Measurements from ENCODE around the gene AMPD2. TPM values are rescaled to one million over a fixed set of nuclear protein-coding genes. Genes with fewer than 3 reads are reported as not detected.

AMPD2 gene
- total and polyA plus RNA-seq, 9 of the 15 experiments (the other 6 are each of a cell fraction or from before 2014, with no cell fraction given): 2.0 to 77.7 (median 28.2) TPM

- ChIA-PET CTCF (ENCODE audit: low intra/inter-chr PET ratio) (interaction anchor here (2.6 kb wide), 1 partner anchor 84 kb away, joined by 24 read pairs; no protein-coding TSS in a partner anchor), POLR2A (interaction anchor here (0.5 to 4.2 kb wide), 7 partner anchors 8 to 370 kb away, joined by 3 to 23 read pairs (median 3); partner anchors contain the start of genes AMPD2 and GNAI3)
- no peak overlapping the region for H3K4me3 ChIP-seq
- no peak for FAIRE-seq
- H3K79me2 ChIP-seq (ENCODE audit: control insufficient read depth, insufficient read depth, low read length): no peaks in the 10 kb centered on the region
- ATAC-seq: peak; percentile 56
- H4K20me1 ChIP-seq (replicated peaks; ENCODE audit: control insufficient read depth, insufficient read depth, low read length): peaks cover 4% of the 10 kb centered on the region; the same call in 1 of the 2 replicates
- peak; percentile 49 to 77 (median 76) for DNase-seq (ENCODE audit: extremely low read depth in 1 of 4, low spot score in 3 of 4)
- 85% methylated on average over 24 of the region's 30 CpGs for WGBS (ENCODE audit: insufficient coverage, low coverage, missing lambda C conversion rate)
- H3K9me1 ChIP-seq (ENCODE audit: control insufficient read depth, insufficient read depth, low read length): peaks cover 5% of the 10 kb centered on the region
- in situ Hi-C loops (cut with MboI) (no loop called here), intact Hi-C loops (cut with micrococcal nuclease) (loop anchor here (1.0 kb wide), 1 partner anchor 84 kb away; no protein-coding TSS in a partner anchor)
- no peaks in the 10 kb centered on the region for H3K27me3 ChIP-seq (ENCODE audit: control insufficient read depth in 2 of 2, insufficient read depth in 2 of 2, low read length in 2 of 2)
- H3K9ac ChIP-seq (ENCODE audit: insufficient read depth in 1 of 2, low read depth in 2 of 2, low read length in 2 of 2): no peak overlapping the region
- peaks cover 0 to 39% of the 10 kb centered on the region in 2 experiments; a peak in 2 of 5 replicates for H3K4me1 ChIP-seq (replicated peaks in 1 of 2; ENCODE audit: control insufficient read depth in 2 of 2, insufficient read depth in 2 of 2, low read length in 2 of 2)
- H3K36me3 ChIP-seq (ENCODE audit: control insufficient read depth, insufficient read depth, low read length): peaks cover 63% of the 10 kb centered on the region; the same call in 2 of the 3 replicates
- no peaks in the 10 kb centered on the region for H3K9me3 ChIP-seq (replicated peaks; ENCODE audit: control insufficient read depth, insufficient read depth, low read depth, low read length)
- no peak overlapping the region for H3K4me2 ChIP-seq (ENCODE audit: insufficient read depth, low read length)
- H2AFZ ChIP-seq (ENCODE audit: low read depth, low read length): no peak overlapping the region
- no peak overlapping the region for H3K27ac ChIP-seq (ENCODE audit: extremely low read depth, low read depth, low read length)
- BruUV-seq (replicated peaks): no TSS peak
- TF ChIP-seq CTCFL (IDR thresholded peaks at IDR 0.05; ENCODE audit: borderline replicate concordance, insufficient read depth, low read depth, low read length, poor library complexity, severe bottlenecking): peak; percentile 34
- peak; percentile 75 for TF ChIP-seq ZBTB7A (IDR thresholded peaks at IDR 0.05; ENCODE audit: borderline replicate concordance, control insufficient read depth, low read depth, low read length)
- 0 out of 4 replicates have a peak, but pooled peaks of 1 of the 2 experiments have one; percentile 48 for TF ChIP-seq MLLT1 (IDR thresholded peaks at IDR 0.05)
- TF ChIP-seq ZNF740 (CRISPR knock-in tag; IDR thresholded peaks at IDR 0.05): peak; percentile 93
- peak in 1 of 2 experiments; percentile 99; a peak in 2 of 4 replicates for TF ChIP-seq ZNF740 (tag; IDR thresholded peaks at IDR 0.05)
- TF ChIP-seq ATF1 (CRISPR knock-in tag; IDR thresholded peaks at IDR 0.05): no peak
- TF ChIP-seq ATF1 (tag; IDR thresholded peaks at IDR 0.05): no peak
- TF ChIP-seq CTCF (IDR thresholded peaks at IDR 0.05 in 2 of 3, conservative IDR thresholded peaks at IDR 0.05 in 1 of 3; ENCODE audit: insufficient read depth in 2 of 3, low read depth in 1 of 3, low read length in 3 of 3): 0 out of 6 replicates have a peak, but pooled peaks of 1 of the 3 experiments have one; percentile 21
- TF ChIP-seq ZBTB33 (CRISPR knock-in tag; IDR thresholded peaks at IDR 0.05): peak; percentile 76
- no peak for TF ChIP-seq HSF4 (CRISPR knock-in tag; IDR thresholded peaks at IDR 0.05; ENCODE audit: borderline replicate concordance)
- no peak for TF ChIP-seq CHD2 (IDR thresholded peaks at IDR 0.05; ENCODE audit: low read depth, low read length)
Observed at GRCh38 chr1:109630081-109630897, 10.7 kb downstream of the AMPD2 start.
